ENCODE data around the gene SECISBP2L.

- no peak for TF ChIP-seq CTCF (conservative IDR thresholded peaks at IDR 0.05)
- TF ChIP-seq EZH2 (IDR thresholded peaks at IDR 0.05; ENCODE audit: low read depth) = no peak
Observed at GRCh38 chr15:49038382-49038781, 7.9 kb downstream of the SECISBP2L start.
